ENCODE data around the gene SREBF2.

DNA sequence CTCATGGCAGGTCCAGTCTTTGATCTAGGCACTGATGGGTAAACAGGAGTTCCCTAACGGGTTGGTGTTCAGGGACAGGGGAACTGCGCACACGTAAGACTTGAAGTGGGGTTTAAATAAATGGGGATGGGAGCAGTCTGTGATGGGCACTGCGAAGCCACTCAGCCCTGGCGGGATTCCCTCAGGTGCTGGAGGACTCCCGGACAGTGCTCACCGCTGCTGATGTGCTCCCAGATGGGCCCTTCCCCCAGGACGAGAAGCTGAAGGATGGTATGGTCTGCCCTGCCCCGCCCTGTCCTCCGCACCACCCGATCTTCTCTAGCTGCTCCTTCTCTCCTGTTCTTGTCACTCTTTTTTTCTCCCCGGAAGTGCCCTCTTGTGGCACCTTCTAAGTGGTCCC is 22.9 kb upstream of the SREBF2 start:
- TF ChIP-seq, protein P1, sequence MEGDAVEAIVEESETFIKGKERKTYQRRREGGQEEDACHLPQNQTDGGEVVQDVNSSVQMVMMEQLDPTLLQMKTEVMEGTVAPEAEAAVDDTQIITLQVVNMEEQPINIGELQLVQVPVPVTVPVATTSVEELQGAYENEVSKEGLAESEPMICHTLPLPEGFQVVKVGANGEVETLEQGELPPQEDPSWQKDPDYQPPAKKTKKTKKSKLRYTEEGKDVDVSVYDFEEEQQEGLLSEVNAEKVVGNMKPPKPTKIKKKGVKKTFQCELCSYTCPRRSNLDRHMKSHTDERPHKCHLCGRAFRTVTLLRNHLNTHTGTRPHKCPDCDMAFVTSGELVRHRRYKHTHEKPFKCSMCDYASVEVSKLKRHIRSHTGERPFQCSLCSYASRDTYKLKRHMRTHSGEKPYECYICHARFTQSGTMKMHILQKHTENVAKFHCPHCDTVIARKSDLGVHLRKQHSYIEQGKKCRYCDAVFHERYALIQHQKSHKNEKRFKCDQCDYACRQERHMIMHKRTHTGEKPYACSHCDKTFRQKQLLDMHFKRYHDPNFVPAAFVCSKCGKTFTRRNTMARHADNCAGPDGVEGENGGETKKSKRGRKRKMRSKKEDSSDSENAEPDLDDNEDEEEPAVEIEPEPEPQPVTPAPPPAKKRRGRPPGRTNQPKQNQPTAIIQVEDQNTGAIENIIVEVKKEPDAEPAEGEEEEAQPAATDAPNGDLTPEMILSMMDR (IDR thresholded peaks at IDR 0.05 in 2 of 3, conservative IDR thresholded peaks at IDR 0.05 in 1 of 3; ENCODE audit: borderline replicate concordance in 1 of 3, insufficient read depth in 1 of 3, low read depth in 2 of 3, low read length in 2 of 3) = no peak
- no peak for TF ChIP-seq RAD21 (IDR thresholded peaks at IDR 0.05; ENCODE audit: low read depth)
